DND-41 (cell line): ENCODE results near the gene KSR2.

ENCODE experiments used
- ATAC-seq: fragments of 200-7000 bp; cut with Tn5 transposase; 3 replicates; pipeline ENCODE4 v1.9.1; 2021; ENCODE audit warnings: low read depth; ENCODE audit not compliant: insufficient read depth
- DNase-seq: peaks from one replicate; pipeline ENCODE4 v3.0.0-alpha.2; 2020
- H2AFZ ChIP-seq: 2 replicates; pipeline ENCODE4 v1.6.0; 2012; ENCODE audit warnings: low read depth, low read length
- H3K27ac ChIP-seq: 2 replicates; pipeline ENCODE4 v1.5.1; 2012; ENCODE audit warnings: low read length, inconsistent platforms
- H3K27me3 ChIP-seq: fragments of 200-600 bp; sonication (generic); 2 replicates; pipeline ENCODE4 v1.6.0; 2012; ENCODE audit warnings: low read length, mild to moderate bottlenecking, inconsistent platforms; ENCODE audit not compliant: insufficient read depth, poor library complexity
- H3K36me3 ChIP-seq: 2 replicates; pipeline ENCODE4 v1.5.1; 2012; ENCODE audit warnings: low read length, inconsistent platforms; ENCODE audit not compliant: insufficient read depth
- H3K4me1 ChIP-seq: 2 replicates; pipeline ENCODE4 v1.5.1; 2012; ENCODE audit warnings: mild to moderate bottlenecking, low read length; ENCODE audit not compliant: insufficient read depth
- H3K4me2 ChIP-seq: 2 replicates; pipeline ENCODE4 v1.6.0; 2012; ENCODE audit warnings: mild to moderate bottlenecking, moderate library complexity, low read length, inconsistent platforms; ENCODE audit not compliant: insufficient read depth
- H3K4me3 ChIP-seq, 2 experiments: fragments of 200-600 bp in 1 of 2; shearing (Covaris generic) in 1 of 2; 2 replicates each; pipeline ENCODE4 v1.5.1; 2012 to 2016; ENCODE audit warnings: inconsistent platforms in 2 of 2, low read length in 2 of 2, mild to moderate bottlenecking in 2 of 2, low read depth in 1 of 2, moderate library complexity in 1 of 2
- H3K79me2 ChIP-seq: 2 replicates; pipeline ENCODE4 v1.6.0; 2012; ENCODE audit warnings: low read length, inconsistent platforms; ENCODE audit not compliant: insufficient read depth
- H3K9ac ChIP-seq: 2 replicates; pipeline ENCODE4 v1.6.0; 2012; ENCODE audit warnings: low read depth, mild to moderate bottlenecking, inconsistent platforms, low read length, moderate library complexity
- H3K9me3 ChIP-seq: 2 replicates; pipeline ENCODE4 v1.5.1; 2012; ENCODE audit warnings: low read length, moderate library complexity, mild to moderate bottlenecking, inconsistent platforms; ENCODE audit not compliant: insufficient read depth, severe bottlenecking
- H4K20me1 ChIP-seq: 2 replicates; pipeline ENCODE4 v1.6.0; 2012; ENCODE audit warnings: low read length; ENCODE audit not compliant: insufficient read depth
- CTCF ChIP-seq: IDR thresholded peaks from 2 replicates; pipeline ENCODE4 v1.5.1; 2012; ENCODE audit warnings: borderline replicate concordance, low read length, moderate library complexity, mild to moderate bottlenecking; ENCODE audit not compliant: poor library complexity, severe bottlenecking; ENCODE audit errors: extremely low read depth
- EZH2 ChIP-seq: IDR thresholded peaks from 3 replicates; pipeline ENCODE4 v1.6.1; 2012; ENCODE audit warnings: borderline replicate concordance, low read depth, mild to moderate bottlenecking, moderate library complexity, low read length, inconsistent platforms; ENCODE audit not compliant: severe bottlenecking

Gene KSR2

GRCh38 chr12:117576053-117576452 is 392.7 kb downstream of the KSR2 start:
- TF ChIP-seq EZH2, result no peak
- no peak for TF ChIP-seq CTCF
- Histone ChIP-seq H3K9me3 (no peaks in the 10 kb centered on the region), H3K79me2 (no peaks in the 10 kb centered on the region), H3K4me2 (no peak overlapping the region), H4K20me1 (no peaks in the 10 kb centered on the region; the same call in 1 of the 2 replicates), H3K27ac (no peak overlapping the region), H3K36me3 (no peaks in the 10 kb centered on the region), H2AFZ (no peak overlapping the region), H3K27me3 (peaks cover 13% of the 10 kb centered on the region), H3K4me3 (no peak overlapping the region), H3K9ac (no peak overlapping the region), H3K4me1 (no peaks in the 10 kb centered on the region)
- DNase-seq (no peak), ATAC-seq (no peak)

GRCh38 chr12:117574655-117575054 is 394.1 kb downstream of the KSR2 start:
- ATAC-seq, result no peak
- Histone ChIP-seq H3K79me2 (no peaks in the 10 kb centered on the region), H3K27me3 (peaks cover 13% of the 10 kb centered on the region), H3K36me3 (no peaks in the 10 kb centered on the region), H3K4me2 (no peak overlapping the region), H3K4me1 (no peaks in the 10 kb centered on the region), H3K9me3 (no peaks in the 10 kb centered on the region), H4K20me1 (no peaks in the 10 kb centered on the region; the same call in 1 of the 2 replicates), H2AFZ (no peak overlapping the region), H3K4me3 (no peak overlapping the region), H3K9ac (no peak overlapping the region), H3K27ac (no peak overlapping the region)
- DNase-seq, result no peak
- TF ChIP-seq CTCF (no peak), EZH2 (no peak)

GRCh38 chr12:117572755-117573154 is 396.0 kb downstream of the KSR2 start:
- H3K9me3 ChIP-seq, result no peaks in the 10 kb centered on the region
- DNase-seq (no peak), ATAC-seq (no peak)
- no peak overlapping the region for H3K4me3 ChIP-seq
- no peak overlapping the region for H3K4me2 ChIP-seq
- H3K4me1 ChIP-seq, result no peaks in the 10 kb centered on the region
- H3K27me3 ChIP-seq, result peaks cover 10% of the 10 kb centered on the region
- H2AFZ ChIP-seq, result no peak overlapping the region
- no peak overlapping the region for H3K27ac ChIP-seq
- no peaks in the 10 kb centered on the region for H3K36me3 ChIP-seq
- H3K9ac ChIP-seq, result no peak overlapping the region
- no peak for TF ChIP-seq EZH2
- no peaks in the 10 kb centered on the region; the same call in 1 of the 2 replicates for H4K20me1 ChIP-seq
- H3K79me2 ChIP-seq, result no peaks in the 10 kb centered on the region

GRCh38 chr12:117571321-117571720 is 397.5 kb downstream of the KSR2 start:
- Histone ChIP-seq H3K27ac (no peak overlapping the region), H3K27me3 (peaks cover 9% of the 10 kb centered on the region), H3K4me3 (no peak overlapping the region), H4K20me1 (no peaks in the 10 kb centered on the region; the same call in 1 of the 2 replicates), H3K4me2 (no peak overlapping the region), H3K36me3 (no peaks in the 10 kb centered on the region), H3K79me2 (no peaks in the 10 kb centered on the region), H3K9me3 (no peaks in the 10 kb centered on the region), H3K4me1 (no peaks in the 10 kb centered on the region), H2AFZ (no peak overlapping the region), H3K9ac (no peak overlapping the region)
- no peak for ATAC-seq
- TF ChIP-seq CTCF (no peak), EZH2 (no peak)
- no peak for DNase-seq
